ENCODE measurements around the gene MAP3K19.

- TF ChIP-seq EZH2 (IDR thresholded peaks at IDR 0.05) (no peak), POLR2A (IDR thresholded peaks at IDR 0.05; ENCODE audit: borderline replicate concordance, extremely low read depth, insufficient read depth, insufficient read length) (no peak), SRF (IDR thresholded peaks at IDR 0.05; ENCODE audit: low read depth) (no peak), POLR2AphosphoS5 (IDR thresholded peaks at IDR 0.05; ENCODE audit: low read depth, low read length) (no peak), SP1 (IDR thresholded peaks at IDR 0.05; ENCODE audit: low read depth) (no peak), ZFX (IDR thresholded peaks at IDR 0.05) (no peak), ZBTB33 (IDR thresholded peaks at IDR 0.05; ENCODE audit: extremely low read depth, insufficient replicate concordance, low read length) (no peak), EZH2phosphoT487 (IDR thresholded peaks at IDR 0.05; ENCODE audit: borderline replicate concordance) (no peak), REST (IDR thresholded peaks at IDR 0.05; ENCODE audit: low read depth) (no peak), FOSL1 (IDR thresholded peaks at IDR 0.05; ENCODE audit: low read depth) (no peak)
- TF ChIP-seq, protein P1, sequence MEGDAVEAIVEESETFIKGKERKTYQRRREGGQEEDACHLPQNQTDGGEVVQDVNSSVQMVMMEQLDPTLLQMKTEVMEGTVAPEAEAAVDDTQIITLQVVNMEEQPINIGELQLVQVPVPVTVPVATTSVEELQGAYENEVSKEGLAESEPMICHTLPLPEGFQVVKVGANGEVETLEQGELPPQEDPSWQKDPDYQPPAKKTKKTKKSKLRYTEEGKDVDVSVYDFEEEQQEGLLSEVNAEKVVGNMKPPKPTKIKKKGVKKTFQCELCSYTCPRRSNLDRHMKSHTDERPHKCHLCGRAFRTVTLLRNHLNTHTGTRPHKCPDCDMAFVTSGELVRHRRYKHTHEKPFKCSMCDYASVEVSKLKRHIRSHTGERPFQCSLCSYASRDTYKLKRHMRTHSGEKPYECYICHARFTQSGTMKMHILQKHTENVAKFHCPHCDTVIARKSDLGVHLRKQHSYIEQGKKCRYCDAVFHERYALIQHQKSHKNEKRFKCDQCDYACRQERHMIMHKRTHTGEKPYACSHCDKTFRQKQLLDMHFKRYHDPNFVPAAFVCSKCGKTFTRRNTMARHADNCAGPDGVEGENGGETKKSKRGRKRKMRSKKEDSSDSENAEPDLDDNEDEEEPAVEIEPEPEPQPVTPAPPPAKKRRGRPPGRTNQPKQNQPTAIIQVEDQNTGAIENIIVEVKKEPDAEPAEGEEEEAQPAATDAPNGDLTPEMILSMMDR (IDR thresholded peaks at IDR 0.05 in 2 of 3, conservative IDR thresholded peaks at IDR 0.05 in 1 of 3; ENCODE audit: borderline replicate concordance in 1 of 3, insufficient read depth in 1 of 3, low read depth in 2 of 3, low read length in 2 of 3), result no peak
- TF ChIP-seq, protein P2, sequence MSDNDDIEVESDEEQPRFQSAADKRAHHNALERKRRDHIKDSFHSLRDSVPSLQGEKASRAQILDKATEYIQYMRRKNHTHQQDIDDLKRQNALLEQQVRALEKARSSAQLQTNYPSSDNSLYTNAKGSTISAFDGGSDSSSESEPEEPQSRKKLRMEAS (IDR thresholded peaks at IDR 0.05), result no peak
- TF ChIP-seq, protein P3, sequence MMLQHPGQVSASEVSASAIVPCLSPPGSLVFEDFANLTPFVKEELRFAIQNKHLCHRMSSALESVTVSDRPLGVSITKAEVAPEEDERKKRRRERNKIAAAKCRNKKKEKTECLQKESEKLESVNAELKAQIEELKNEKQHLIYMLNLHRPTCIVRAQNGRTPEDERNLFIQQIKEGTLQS (IDR thresholded peaks at IDR 0.05), result no peak
Observed at GRCh38 chr2:135091681-135092080, 44.4 kb upstream of the MAP3K19 start.

All from HCT116 (cell line).